ENCODE measurements around the gene KRT33A. TPM values are rescaled to one million over a fixed set of nuclear protein-coding genes. Genes with fewer than 3 reads are reported as not detected.
"Not testable (repeated sequence)": the region's sequence is repeated elsewhere in the genome, so short reads cannot be mapped to it uniquely, and the experiment has no call there.

The KRT33A gene
- total RNA-seq, 8 experiments from 2014 or later = not detected

- WGBS, 10 experiments = 0 to 100% (median 80%) methylated on average over 1 to 2 of the region's 2 CpGs; no CpG with 5 or more reads in 1 of the 10 experiments
- H3K27ac ChIP-seq = no peak overlapping the region
- no peak for ATAC-seq (replicated peaks in 6 of 8)
- H3K4me1 ChIP-seq (replicated peaks in 1 of 2) = no peaks in the 10 kb centered on the region
- in situ Hi-C loops (cut with MboI; ENCODE audit: low pct_unique_long_range_greater_than_20kb in 2 of 9, low sequenced_read_pairs in 9 of 9, unreplicated experiment in 9 of 9) = no loop called here
- H3K4me3 ChIP-seq = no peak overlapping the region
Observed at GRCh38 chr17:41351177-41351576, 549 bp upstream of the KRT33A start.

GRCh38 chr17:41347869-41348760, 2.5 kb downstream of the KRT33A start:
- Histone ChIP-seq H3K27ac (no peak overlapping the region), H3K4me3 (no peak overlapping the region), H3K4me1 (replicated peaks in 1 of 2) (no peaks in the 10 kb centered on the region)
- in situ Hi-C loops (cut with MboI; ENCODE audit: low pct_unique_long_range_greater_than_20kb in 2 of 9, low sequenced_read_pairs in 9 of 9, unreplicated experiment in 9 of 9) = loop anchor here in 1 of 9 experiments (25.0 kb wide), 1 partner anchor 164 kb away; the partner anchor contains the start of genes KRT13 and KRT15
- 35 to 100% (median 61%) methylated on average over 1 to 7 of the region's 7 CpGs for WGBS, 10 experiments
- ATAC-seq (replicated peaks in 6 of 8) = peak in 3 of 8 experiments; percentile 27 to 65 (median 38)

- not testable (repeated sequence) for ATAC-seq (replicated peaks in 6 of 8); H3K4me3 ChIP-seq; H3K4me1 ChIP-seq (replicated peaks in 1 of 2); H3K27ac ChIP-seq
- in situ Hi-C loops (cut with MboI; ENCODE audit: low pct_unique_long_range_greater_than_20kb in 2 of 9, low sequenced_read_pairs in 9 of 9, unreplicated experiment in 9 of 9) = loop anchor here in 1 of 9 experiments (25.0 kb wide), 1 partner anchor 166 kb away; the partner anchor contains the start of genes KRT13 and KRT15
- WGBS, 10 experiments = 83 to 100% (median 93%) methylated on average over 2 to 8 of the region's 16 CpGs; no CpG with 5 or more reads in 6 of the 10 experiments
Observed at GRCh38 chr17:41346421-41346820, 4.2 kb downstream of the KRT33A start.

GRCh38 chr17:41345992-41346391, 4.6 kb downstream of the KRT33A start:
- no peak for ATAC-seq (replicated peaks in 6 of 8)
- Histone ChIP-seq H3K27ac (no peak overlapping the region), H3K4me1 (replicated peaks in 1 of 2) (no peaks in the 10 kb centered on the region), H3K4me3 (no peak overlapping the region)
- 40 to 100% (median 87%) methylated on average over 1 to 3 of the region's 3 CpGs; no CpG with 5 or more reads in 5 of the 10 experiments for WGBS, 10 experiments
- in situ Hi-C loops (cut with MboI; ENCODE audit: low pct_unique_long_range_greater_than_20kb in 2 of 9, low sequenced_read_pairs in 9 of 9, unreplicated experiment in 9 of 9) = loop anchor here in 1 of 9 experiments (25.0 kb wide), 1 partner anchor 166 kb away; the partner anchor contains the start of genes KRT13 and KRT15

GRCh38 chr17:41343029-41343428, 7.6 kb downstream of the KRT33A start:
- H3K4me1 ChIP-seq (replicated peaks in 1 of 2) = no peaks in the 10 kb centered on the region
- H3K27ac ChIP-seq = no peak overlapping the region
- no peak overlapping the region for H3K4me3 ChIP-seq
- in situ Hi-C loops (cut with MboI; ENCODE audit: low pct_unique_long_range_greater_than_20kb in 2 of 9, low sequenced_read_pairs in 9 of 9, unreplicated experiment in 9 of 9) = loop anchor here in 1 of 9 experiments (25.0 kb wide), 1 partner anchor 169 kb away; the partner anchor contains the start of genes KRT13 and KRT15
- 0 to 83% (median 67%) methylated on average over 1 to 3 of the region's 3 CpGs; no CpG with 5 or more reads in 1 of the 10 experiments for WGBS, 10 experiments
- ATAC-seq (replicated peaks in 6 of 8) = no peak

- in situ Hi-C loops (cut with MboI; ENCODE audit: low pct_unique_long_range_greater_than_20kb in 2 of 9, low sequenced_read_pairs in 9 of 9, unreplicated experiment in 9 of 9) = loop anchor here in 1 of 9 experiments (25.0 kb wide), 1 partner anchor 171 kb away; the partner anchor contains the start of genes KRT13 and KRT15
- no peak overlapping the region for H3K27ac ChIP-seq
- peak in 2 of 8 experiments; percentile 39 to 55 for ATAC-seq (replicated peaks in 6 of 8)
- no peak overlapping the region for H3K4me3 ChIP-seq
- no peaks in the 10 kb centered on the region for H3K4me1 ChIP-seq (replicated peaks in 1 of 2)
- 0 to 83% (median 66%) methylated on average over 1 to 7 of the region's 7 CpGs; no CpG with 5 or more reads in 1 of the 10 experiments for WGBS, 10 experiments
Observed at GRCh38 chr17:41340934-41341861, 9.4 kb downstream of the KRT33A start.

GRCh38 chr17:41340494-41340893, 10.1 kb downstream of the KRT33A start:
- in situ Hi-C loops (cut with MboI; ENCODE audit: low pct_unique_long_range_greater_than_20kb in 2 of 9, low sequenced_read_pairs in 9 of 9, unreplicated experiment in 9 of 9) = loop anchor here in 1 of 9 experiments (25.0 kb wide), 1 partner anchor 172 kb away; the partner anchor contains the start of genes KRT13 and KRT15
- no peak for ATAC-seq (replicated peaks in 6 of 8)
- no peak overlapping the region for H3K27ac ChIP-seq
- no peak overlapping the region for H3K4me3 ChIP-seq
- H3K4me1 ChIP-seq (replicated peaks in 1 of 2) = no peaks in the 10 kb centered on the region
- WGBS, 10 experiments = 0 to 58% (median 57%) methylated on average over 1 to 3 of the region's 3 CpGs; no CpG with 5 or more reads in 4 of the 10 experiments

- in situ Hi-C loops (cut with MboI; ENCODE audit: low pct_unique_long_range_greater_than_20kb in 2 of 9, low sequenced_read_pairs in 9 of 9, unreplicated experiment in 9 of 9) = loop anchor here in 1 of 9 experiments (25.0 kb wide), 1 partner anchor 173 kb away; the partner anchor contains the start of genes KRT13 and KRT15
- Histone ChIP-seq H3K27ac (no peak overlapping the region), H3K4me1 (replicated peaks in 1 of 2) (no peaks in the 10 kb centered on the region), H3K4me3 (no peak overlapping the region)
- no peak for ATAC-seq (replicated peaks in 6 of 8)
- 0 to 80% (median 41%) methylated on average over 1 to 2 of the region's 2 CpGs for WGBS, 10 experiments
Observed at GRCh38 chr17:41339571-41340172, 11.0 kb downstream of the KRT33A start.

- in situ Hi-C loops (cut with MboI; ENCODE audit: low pct_unique_long_range_greater_than_20kb in 2 of 9, low sequenced_read_pairs in 9 of 9, unreplicated experiment in 9 of 9) = loop anchor here in 1 of 9 experiments (25.0 kb wide), 1 partner anchor 173 kb away; the partner anchor contains the start of genes KRT13 and KRT15
- 28 to 95% (median 85%) methylated on average over 1 to 5 of the region's 5 CpGs; no CpG with 5 or more reads in 2 of the 10 experiments for WGBS, 10 experiments
- ATAC-seq (replicated peaks in 6 of 8) = no peak
- H3K27ac ChIP-seq = no peak overlapping the region
- H3K4me3 ChIP-seq = no peak overlapping the region
- H3K4me1 ChIP-seq (replicated peaks in 1 of 2) = no peaks in the 10 kb centered on the region
Observed at GRCh38 chr17:41338961-41339485, 11.6 kb downstream of the KRT33A start.

- 82 to 100% (median 96%) methylated on average over 1 of the region's 1 CpG; no CpG with 5 or more reads in 4 of the 10 experiments for WGBS, 10 experiments
- ATAC-seq (replicated peaks in 6 of 8) = no peak
- in situ Hi-C loops (cut with MboI; ENCODE audit: low pct_unique_long_range_greater_than_20kb in 2 of 9, low sequenced_read_pairs in 9 of 9, unreplicated experiment in 9 of 9) = loop anchor here in 1 of 9 experiments (25.0 kb wide), 1 partner anchor 177 kb away; the partner anchor contains the start of genes KRT13 and KRT15
Observed at GRCh38 chr17:41335747-41336146, 14.9 kb downstream of the KRT33A start.

GRCh38 chr17:41334385-41335305, 16.0 kb downstream of the KRT33A start:
- in situ Hi-C loops (cut with MboI; ENCODE audit: low pct_unique_long_range_greater_than_20kb in 2 of 9, low sequenced_read_pairs in 9 of 9, unreplicated experiment in 9 of 9) = loop anchor here in 1 of 9 experiments (25.0 kb wide), 1 partner anchor 178 kb away; the partner anchor contains the start of genes KRT13 and KRT15
- no peaks in the 10 kb centered on the region for H3K4me1 ChIP-seq (replicated peaks in 1 of 2)
- 0 to 100% (median 20%) methylated on average over 1 to 4 of the region's 6 CpGs; no CpG with 5 or more reads in 1 of the 10 experiments for WGBS, 10 experiments
- H3K27ac ChIP-seq = no peak overlapping the region
- no peak for ATAC-seq (replicated peaks in 6 of 8)
- no peak overlapping the region for H3K4me3 ChIP-seq

More at GRCh38 chr17:41335747-41336146, 14.9 kb downstream of the KRT33A start:
- Histone ChIP-seq H3K27ac (no peak overlapping the region), H3K4me1 (replicated peaks in 1 of 2) (no peaks in the 10 kb centered on the region), H3K4me3 (no peak overlapping the region)

All from motor neuron (in vitro differentiated cells).